Stimulated activated CD8-positive, alpha-beta memory T cell treated with anti-CD3 and anti-CD28 coated beads, Interleukin-7, amount 100 ng/mL, for 48 hours (primary cell): Measurements from ENCODE around the gene ANXA2.
"Not testable (repeated sequence)": the region's sequence is repeated elsewhere in the genome, so short reads cannot be mapped to it uniquely, and the experiment has no call there.

Source experiments
- DNase-seq, 2 donors: peaks; one replicate each; pipeline ENCODE4 v3.0.0-alpha.2; 2020; ENCODE audit warnings: low read depth in 1 of 2; ENCODE audit errors: extremely low read depth in 1 of 2

The ANXA2 gene

GRCh38 chr15:60397772-60398445 is at the start of gene ANXA2:
ANXA2 (minus strand) TSS chr15:60397986; CDS start chr15:60386075, 11,911 bp downstream.
- DNase-seq = peak; percentile 67 to 75

- no peak for DNase-seq
These were observed 46.6 kb upstream of the ANXA2 start for GRCh38 chr15:60444289-60444912.

- no peak for DNase-seq
These were observed 45.0 kb upstream of the ANXA2 start for GRCh38 chr15:60442763-60443162.

- no peak for DNase-seq
These were observed 44.4 kb upstream of the ANXA2 start for GRCh38 chr15:60442031-60442650.

- DNase-seq = no peak
These were observed 43.5 kb upstream of the ANXA2 start for GRCh38 chr15:60441331-60441730.

- DNase-seq = no peak
These were observed 40.9 kb upstream of the ANXA2 start for GRCh38 chr15:60438646-60439045.

- no peak for DNase-seq
These were observed 31.1 kb upstream of the ANXA2 start for GRCh38 chr15:60428935-60429334.

GRCh38 chr15:60426870-60427508 is 29.2 kb upstream of the ANXA2 start:
- DNase-seq = no peak

- no peak for DNase-seq
These were observed 27.7 kb upstream of the ANXA2 start for GRCh38 chr15:60425461-60425860.

- DNase-seq = no peak
These were observed 26.2 kb upstream of the ANXA2 start for GRCh38 chr15:60424006-60424405.

- DNase-seq = no peak
These were observed 25.8 kb upstream of the ANXA2 start for GRCh38 chr15:60423537-60423936.

- no peak for DNase-seq
These were observed 23.8 kb upstream of the ANXA2 start for GRCh38 chr15:60421544-60421943.

GRCh38 chr15:60420203-60420716 is 22.5 kb upstream of the ANXA2 start:
- no peak for DNase-seq

GRCh38 chr15:60419753-60420152 is 22.0 kb upstream of the ANXA2 start:
- DNase-seq = no peak

GRCh38 chr15:60418096-60418495 is 20.3 kb upstream of the ANXA2 start:
- no peak for DNase-seq

GRCh38 chr15:60417112-60417511 is 19.3 kb upstream of the ANXA2 start:
- no peak for DNase-seq

- no peak for DNase-seq
These were observed 18.7 kb upstream of the ANXA2 start for GRCh38 chr15:60416484-60416883.

GRCh38 chr15:60414016-60414682 is 16.4 kb upstream of the ANXA2 start:
- DNase-seq = no peak

GRCh38 chr15:60413231-60413824 is 15.5 kb upstream of the ANXA2 start:
- no peak for DNase-seq

GRCh38 chr15:60412807-60413206 is 15.0 kb upstream of the ANXA2 start:
- not testable (repeated sequence) for DNase-seq
